Endothelial cell (in vitro differentiated cells): ENCODE measurements around the gene ASCL2. TPM values are rescaled to one million over a fixed set of nuclear protein-coding genes. Genes with fewer than 3 reads are reported as not detected.

Source experiments
- DNase-seq: peaks from one replicate; pipeline ENCODE4 v3.0.0; 2021; ENCODE audit warnings: low spot score
- H3K27ac Mint-ChIP-seq: one replicate; pipeline ENCODE4 v1.8.0; 2021; ENCODE audit warnings: mixed read lengths, inconsistent platforms; ENCODE audit not compliant: unreplicated experiment
- H3K27me3 Mint-ChIP-seq: one replicate; pipeline ENCODE4 v1.8.0; 2021; ENCODE audit warnings: mild to moderate bottlenecking, moderate library complexity, mixed read lengths, inconsistent platforms; ENCODE audit not compliant: unreplicated experiment
- H3K36me3 Mint-ChIP-seq: one replicate; pipeline ENCODE4 v1.8.0; 2021; ENCODE audit warnings: mild to moderate bottlenecking, low read depth, mixed read lengths, inconsistent platforms; ENCODE audit not compliant: unreplicated experiment
- H3K4me1 Mint-ChIP-seq: one replicate; pipeline ENCODE4 v1.8.0; 2021; ENCODE audit warnings: mild to moderate bottlenecking, mixed read lengths, inconsistent platforms; ENCODE audit not compliant: unreplicated experiment
- H3K4me3 Mint-ChIP-seq: one replicate; pipeline ENCODE4 v1.8.0; 2021; ENCODE audit warnings: mild to moderate bottlenecking, mixed read lengths, inconsistent platforms; ENCODE audit not compliant: unreplicated experiment
- H3K9me3 Mint-ChIP-seq: one replicate; pipeline ENCODE4 v1.8.0; 2021; ENCODE audit warnings: mixed read lengths, inconsistent platforms; ENCODE audit not compliant: unreplicated experiment
- CTCF ChIP-seq: fragments of 200-600 bp; sonication (generic); IDR thresholded peaks from one replicate; pipeline ENCODE4 v1.5.0; 2021; ENCODE audit warnings: antibody characterized with exemption; ENCODE audit not compliant: unreplicated experiment
- total RNA-seq: library from RNA; stranded (reverse); fragmentation: NEBNext Ultra II Directional; extraction: Animal tissue kit (Norgen Biotek cat#: 25700); gene quantifications from one replicate; pipeline ENCODE4 v1.2.1, GENCODE V29; 2021; ENCODE audit not compliant: unreplicated experiment

ASCL2 gene
- total RNA-seq, 1 donor from 2014 or later = not detected

GRCh38 chr11:2262301-2263070, 7.9 kb downstream of the ASCL2 start:
- H3K36me3 Mint-ChIP-seq = no peaks in the 10 kb centered on the region
- no peaks in the 10 kb centered on the region for H3K9me3 Mint-ChIP-seq
- no peak overlapping the region for H3K27ac Mint-ChIP-seq
- DNase-seq = no peak
- no peak for TF ChIP-seq CTCF
- H3K4me1 Mint-ChIP-seq = peaks cover 3% of the 10 kb centered on the region
- H3K27me3 Mint-ChIP-seq = peaks cover 11% of the 10 kb centered on the region
- H3K4me3 Mint-ChIP-seq = no peak overlapping the region

- no peak for TF ChIP-seq CTCF
- Mint-ChIP-seq H3K27ac (no peak overlapping the region), H3K27me3 (peaks cover 12% of the 10 kb centered on the region), H3K4me3 (no peak overlapping the region), H3K9me3 (no peaks in the 10 kb centered on the region), H3K36me3 (no peaks in the 10 kb centered on the region), H3K4me1 (peaks cover 3% of the 10 kb centered on the region)
- DNase-seq = no peak
Observed at GRCh38 chr11:2261436-2262230, 8.8 kb downstream of the ASCL2 start.

GRCh38 chr11:2260491-2261364, 9.7 kb downstream of the ASCL2 start:
- no peak overlapping the region for H3K4me3 Mint-ChIP-seq
- H3K27ac Mint-ChIP-seq = no peak overlapping the region
- H3K36me3 Mint-ChIP-seq = no peaks in the 10 kb centered on the region
- DNase-seq = no peak
- no peak for TF ChIP-seq CTCF
- H3K4me1 Mint-ChIP-seq = no peaks in the 10 kb centered on the region
- H3K27me3 Mint-ChIP-seq = peaks cover 14% of the 10 kb centered on the region
- H3K9me3 Mint-ChIP-seq = no peaks in the 10 kb centered on the region

GRCh38 chr11:2259897-2260451, 10.4 kb downstream of the ASCL2 start:
- Mint-ChIP-seq H3K4me1 (no peaks in the 10 kb centered on the region), H3K36me3 (no peaks in the 10 kb centered on the region), H3K27ac (no peak overlapping the region), H3K27me3 (peaks cover 14% of the 10 kb centered on the region), H3K9me3 (no peaks in the 10 kb centered on the region), H3K4me3 (no peak overlapping the region)
- DNase-seq = no peak
- no peak for TF ChIP-seq CTCF
